ENCODE data around the gene MRE11. TPM values are rescaled to one million over a fixed set of nuclear protein-coding genes. Genes with fewer than 3 reads are reported as not detected.
A peak's percentile ranks its signal among the peaks of the same experiment; 100 is the strongest.

MRE11 gene
- total and polyA plus RNA-seq, 9 of the 15 experiments (the other 6 are each of a cell fraction or from before 2014, with no cell fraction given), result 18.3 to 45.2 (median 29.1) TPM

DNA sequence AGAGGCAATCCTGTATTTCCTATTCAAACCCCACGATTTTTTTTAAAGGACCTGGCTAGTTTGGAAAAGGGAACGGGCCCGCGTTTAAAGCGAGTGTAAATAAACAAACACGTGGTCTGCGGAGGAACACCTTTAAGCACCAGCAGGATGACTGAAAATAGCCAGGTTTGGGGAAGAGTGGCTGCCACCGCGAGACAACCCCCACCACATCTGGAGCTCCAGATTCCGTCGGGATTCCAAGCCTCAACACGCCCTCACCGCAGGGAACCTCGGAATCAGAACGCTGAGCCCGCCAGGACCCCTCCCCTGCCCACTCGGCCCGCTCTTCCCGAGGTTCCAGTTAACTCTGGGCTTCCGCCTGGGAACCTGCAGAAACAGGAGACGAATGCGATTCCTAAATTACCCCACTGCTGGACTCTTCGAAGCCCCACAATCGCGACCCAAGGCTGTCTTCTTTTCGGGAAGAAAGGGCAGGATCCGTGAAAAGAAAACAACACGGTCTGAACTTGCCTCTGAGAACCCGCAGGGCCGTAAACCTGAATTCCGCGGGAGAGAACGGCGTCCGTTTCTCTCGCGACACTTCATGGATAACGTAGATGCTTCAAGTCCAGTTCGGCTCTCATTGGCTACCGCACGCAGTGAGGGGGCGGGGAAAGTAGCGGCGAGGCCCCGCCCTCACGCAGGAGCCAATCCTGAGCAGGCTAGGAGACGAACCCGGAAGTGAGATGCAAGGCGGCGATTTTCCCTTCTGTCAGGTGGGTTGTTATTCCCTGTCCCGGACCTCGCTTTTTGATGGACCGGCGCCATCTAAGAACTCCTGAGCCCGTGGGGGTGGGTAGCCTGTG lies at the start of gene MRE11, which contains the start of gene ANKRD49 (continued):
- TF ChIP-seq, protein P1, sequence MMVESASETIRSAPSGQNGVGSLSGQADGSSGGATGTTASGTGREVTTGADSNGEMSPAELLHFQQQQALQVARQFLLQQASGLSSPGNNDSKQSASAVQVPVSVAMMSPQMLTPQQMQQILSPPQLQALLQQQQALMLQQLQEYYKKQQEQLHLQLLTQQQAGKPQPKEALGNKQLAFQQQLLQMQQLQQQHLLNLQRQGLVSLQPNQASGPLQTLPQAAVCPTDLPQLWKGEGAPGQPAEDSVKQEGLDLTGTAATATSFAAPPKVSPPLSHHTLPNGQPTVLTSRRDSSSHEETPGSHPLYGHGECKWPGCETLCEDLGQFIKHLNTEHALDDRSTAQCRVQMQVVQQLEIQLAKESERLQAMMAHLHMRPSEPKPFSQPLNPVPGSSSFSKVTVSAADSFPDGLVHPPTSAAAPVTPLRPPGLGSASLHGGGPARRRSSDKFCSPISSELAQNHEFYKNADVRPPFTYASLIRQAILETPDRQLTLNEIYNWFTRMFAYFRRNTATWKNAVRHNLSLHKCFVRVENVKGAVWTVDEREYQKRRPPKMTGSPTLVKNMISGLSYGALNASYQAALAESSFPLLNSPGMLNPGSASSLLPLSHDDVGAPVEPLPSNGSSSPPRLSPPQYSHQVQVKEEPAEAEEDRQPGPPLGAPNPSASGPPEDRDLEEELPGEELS (CRISPR knock-in tag; IDR thresholded peaks at IDR 0.05; ENCODE audit: borderline replicate concordance), result 0 out of 2 replicates have a peak, but pooled peaks have one; percentile 38
- TF ChIP-seq, protein P2, sequence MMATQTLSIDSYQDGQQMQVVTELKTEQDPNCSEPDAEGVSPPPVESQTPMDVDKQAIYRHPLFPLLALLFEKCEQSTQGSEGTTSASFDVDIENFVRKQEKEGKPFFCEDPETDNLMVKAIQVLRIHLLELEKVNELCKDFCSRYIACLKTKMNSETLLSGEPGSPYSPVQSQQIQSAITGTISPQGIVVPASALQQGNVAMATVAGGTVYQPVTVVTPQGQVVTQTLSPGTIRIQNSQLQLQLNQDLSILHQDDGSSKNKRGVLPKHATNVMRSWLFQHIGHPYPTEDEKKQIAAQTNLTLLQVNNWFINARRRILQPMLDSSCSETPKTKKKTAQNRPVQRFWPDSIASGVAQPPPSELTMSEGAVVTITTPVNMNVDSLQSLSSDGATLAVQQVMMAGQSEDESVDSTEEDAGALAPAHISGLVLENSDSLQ (IDR thresholded peaks at IDR 0.05), result 0 out of 2 replicates have a peak, but pooled peaks have one; percentile 24
- peak in 1 of 2 experiments; percentile 90; a peak in 2 of 4 replicates for TF ChIP-seq HDAC1 (IDR thresholded peaks at IDR 0.05)
- no peak for TF ChIP-seq NFIC (IDR thresholded peaks at IDR 0.05)
- TF ChIP-seq TRIM28 (IDR thresholded peaks at IDR 0.05), result 0 out of 2 replicates have a peak, but pooled peaks have one; percentile 17
- no peak for TF ChIP-seq MYNN (IDR thresholded peaks at IDR 0.05)
- no peak for TF ChIP-seq MYNN (CRISPR knock-in tag; IDR thresholded peaks at IDR 0.05)
- TF ChIP-seq, protein P3, sequence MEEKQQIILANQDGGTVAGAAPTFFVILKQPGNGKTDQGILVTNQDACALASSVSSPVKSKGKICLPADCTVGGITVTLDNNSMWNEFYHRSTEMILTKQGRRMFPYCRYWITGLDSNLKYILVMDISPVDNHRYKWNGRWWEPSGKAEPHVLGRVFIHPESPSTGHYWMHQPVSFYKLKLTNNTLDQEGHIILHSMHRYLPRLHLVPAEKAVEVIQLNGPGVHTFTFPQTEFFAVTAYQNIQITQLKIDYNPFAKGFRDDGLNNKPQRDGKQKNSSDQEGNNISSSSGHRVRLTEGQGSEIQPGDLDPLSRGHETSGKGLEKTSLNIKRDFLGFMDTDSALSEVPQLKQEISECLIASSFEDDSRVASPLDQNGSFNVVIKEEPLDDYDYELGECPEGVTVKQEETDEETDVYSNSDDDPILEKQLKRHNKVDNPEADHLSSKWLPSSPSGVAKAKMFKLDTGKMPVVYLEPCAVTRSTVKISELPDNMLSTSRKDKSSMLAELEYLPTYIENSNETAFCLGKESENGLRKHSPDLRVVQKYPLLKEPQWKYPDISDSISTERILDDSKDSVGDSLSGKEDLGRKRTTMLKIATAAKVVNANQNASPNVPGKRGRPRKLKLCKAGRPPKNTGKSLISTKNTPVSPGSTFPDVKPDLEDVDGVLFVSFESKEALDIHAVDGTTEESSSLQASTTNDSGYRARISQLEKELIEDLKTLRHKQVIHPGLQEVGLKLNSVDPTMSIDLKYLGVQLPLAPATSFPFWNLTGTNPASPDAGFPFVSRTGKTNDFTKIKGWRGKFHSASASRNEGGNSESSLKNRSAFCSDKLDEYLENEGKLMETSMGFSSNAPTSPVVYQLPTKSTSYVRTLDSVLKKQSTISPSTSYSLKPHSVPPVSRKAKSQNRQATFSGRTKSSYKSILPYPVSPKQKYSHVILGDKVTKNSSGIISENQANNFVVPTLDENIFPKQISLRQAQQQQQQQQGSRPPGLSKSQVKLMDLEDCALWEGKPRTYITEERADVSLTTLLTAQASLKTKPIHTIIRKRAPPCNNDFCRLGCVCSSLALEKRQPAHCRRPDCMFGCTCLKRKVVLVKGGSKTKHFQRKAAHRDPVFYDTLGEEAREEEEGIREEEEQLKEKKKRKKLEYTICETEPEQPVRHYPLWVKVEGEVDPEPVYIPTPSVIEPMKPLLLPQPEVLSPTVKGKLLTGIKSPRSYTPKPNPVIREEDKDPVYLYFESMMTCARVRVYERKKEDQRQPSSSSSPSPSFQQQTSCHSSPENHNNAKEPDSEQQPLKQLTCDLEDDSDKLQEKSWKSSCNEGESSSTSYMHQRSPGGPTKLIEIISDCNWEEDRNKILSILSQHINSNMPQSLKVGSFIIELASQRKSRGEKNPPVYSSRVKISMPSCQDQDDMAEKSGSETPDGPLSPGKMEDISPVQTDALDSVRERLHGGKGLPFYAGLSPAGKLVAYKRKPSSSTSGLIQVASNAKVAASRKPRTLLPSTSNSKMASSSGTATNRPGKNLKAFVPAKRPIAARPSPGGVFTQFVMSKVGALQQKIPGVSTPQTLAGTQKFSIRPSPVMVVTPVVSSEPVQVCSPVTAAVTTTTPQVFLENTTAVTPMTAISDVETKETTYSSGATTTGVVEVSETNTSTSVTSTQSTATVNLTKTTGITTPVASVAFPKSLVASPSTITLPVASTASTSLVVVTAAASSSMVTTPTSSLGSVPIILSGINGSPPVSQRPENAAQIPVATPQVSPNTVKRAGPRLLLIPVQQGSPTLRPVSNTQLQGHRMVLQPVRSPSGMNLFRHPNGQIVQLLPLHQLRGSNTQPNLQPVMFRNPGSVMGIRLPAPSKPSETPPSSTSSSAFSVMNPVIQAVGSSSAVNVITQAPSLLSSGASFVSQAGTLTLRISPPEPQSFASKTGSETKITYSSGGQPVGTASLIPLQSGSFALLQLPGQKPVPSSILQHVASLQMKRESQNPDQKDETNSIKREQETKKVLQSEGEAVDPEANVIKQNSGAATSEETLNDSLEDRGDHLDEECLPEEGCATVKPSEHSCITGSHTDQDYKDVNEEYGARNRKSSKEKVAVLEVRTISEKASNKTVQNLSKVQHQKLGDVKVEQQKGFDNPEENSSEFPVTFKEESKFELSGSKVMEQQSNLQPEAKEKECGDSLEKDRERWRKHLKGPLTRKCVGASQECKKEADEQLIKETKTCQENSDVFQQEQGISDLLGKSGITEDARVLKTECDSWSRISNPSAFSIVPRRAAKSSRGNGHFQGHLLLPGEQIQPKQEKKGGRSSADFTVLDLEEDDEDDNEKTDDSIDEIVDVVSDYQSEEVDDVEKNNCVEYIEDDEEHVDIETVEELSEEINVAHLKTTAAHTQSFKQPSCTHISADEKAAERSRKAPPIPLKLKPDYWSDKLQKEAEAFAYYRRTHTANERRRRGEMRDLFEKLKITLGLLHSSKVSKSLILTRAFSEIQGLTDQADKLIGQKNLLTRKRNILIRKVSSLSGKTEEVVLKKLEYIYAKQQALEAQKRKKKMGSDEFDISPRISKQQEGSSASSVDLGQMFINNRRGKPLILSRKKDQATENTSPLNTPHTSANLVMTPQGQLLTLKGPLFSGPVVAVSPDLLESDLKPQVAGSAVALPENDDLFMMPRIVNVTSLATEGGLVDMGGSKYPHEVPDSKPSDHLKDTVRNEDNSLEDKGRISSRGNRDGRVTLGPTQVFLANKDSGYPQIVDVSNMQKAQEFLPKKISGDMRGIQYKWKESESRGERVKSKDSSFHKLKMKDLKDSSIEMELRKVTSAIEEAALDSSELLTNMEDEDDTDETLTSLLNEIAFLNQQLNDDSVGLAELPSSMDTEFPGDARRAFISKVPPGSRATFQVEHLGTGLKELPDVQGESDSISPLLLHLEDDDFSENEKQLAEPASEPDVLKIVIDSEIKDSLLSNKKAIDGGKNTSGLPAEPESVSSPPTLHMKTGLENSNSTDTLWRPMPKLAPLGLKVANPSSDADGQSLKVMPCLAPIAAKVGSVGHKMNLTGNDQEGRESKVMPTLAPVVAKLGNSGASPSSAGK (IDR thresholded peaks at IDR 0.05), result peak; percentile 60
- no peak for TF ChIP-seq ZNF696 (CRISPR knock-in tag; conservative IDR thresholded peaks at IDR 0.05)
- TF ChIP-seq FOXM1 (IDR thresholded peaks at IDR 0.05; ENCODE audit: low read depth), result 0 out of 2 replicates have a peak, but pooled peaks have one; percentile 18
- peak; percentile 63; the same call in 1 of the 2 replicates for TF ChIP-seq FOXM1 (CRISPR knock-in tag; IDR thresholded peaks at IDR 0.05; ENCODE audit: low read depth)
- peak; percentile 57 for TF ChIP-seq TEAD4 (IDR thresholded peaks at IDR 0.05; ENCODE audit: low read length)
- 0 out of 2 replicates have a peak, but pooled peaks have one; percentile 70 for TF ChIP-seq TEAD4 (CRISPR knock-in tag; IDR thresholded peaks at IDR 0.05; ENCODE audit: borderline replicate concordance)

Measured in K562 (cell line).